GM23248 (cell line): ENCODE data around the gene DLG2. TPM values are rescaled to one million over a fixed set of nuclear protein-coding genes. Genes with fewer than 3 reads are reported as not detected.
"Not testable (repeated sequence)": the region's sequence is repeated elsewhere in the genome, so short reads cannot be mapped to it uniquely, and the experiment has no call there.

Experiments used
- DNase-seq: peaks from one replicate; pipeline ENCODE4 v3.0.0-alpha.2; 2015
- H2AFZ ChIP-seq: fragments of 200-600 bp; sonication (generic); 2 replicates; pipeline ENCODE4 v1.6.1; 2016; ENCODE audit warnings: antibody characterized with exemption
- H3F3A ChIP-seq: fragments of 200-600 bp; sonication (generic); 2 replicates; pipeline ENCODE4 v1.6.1; 2016; ENCODE audit warnings: mild to moderate bottlenecking, antibody characterized with exemption, mixed run types; ENCODE audit not compliant: insufficient read depth
- H3K27ac ChIP-seq: fragments of 200-600 bp; sonication (generic); 2 replicates; pipeline ENCODE4 v1.5.1; 2016; ENCODE audit warnings: mild to moderate bottlenecking
- H3K27me3 ChIP-seq: fragments of 200-600 bp; sonication (generic); replicated peaks from 2 replicates; pipeline ENCODE4 v1.6.1; 2016; ENCODE audit warnings: mild to moderate bottlenecking; ENCODE audit not compliant: insufficient read depth
- H3K36me3 ChIP-seq: fragments of 200-600 bp; sonication (generic); 2 replicates; pipeline ENCODE4 v1.6.1; 2016; ENCODE audit warnings: low read depth, mild to moderate bottlenecking
- H3K4me1 ChIP-seq: fragments of 200-600 bp; sonication (generic); 2 replicates; pipeline ENCODE4 v1.6.1; 2016; ENCODE audit warnings: mild to moderate bottlenecking; ENCODE audit not compliant: insufficient read depth
- H3K4me2 ChIP-seq: fragments of 200-600 bp; sonication (generic); one replicate; pipeline ENCODE4 v1.6.1; 2016; ENCODE audit warnings: mild to moderate bottlenecking; ENCODE audit not compliant: unreplicated experiment
- H3K4me3 ChIP-seq: fragments of 200-600 bp; sonication (generic); 2 replicates; pipeline ENCODE4 v1.5.1; 2016; ENCODE audit warnings: mild to moderate bottlenecking
- H3K79me2 ChIP-seq: fragments of 200-600 bp; sonication (generic); 2 replicates; pipeline ENCODE4 v1.6.1; 2016; ENCODE audit warnings: mild to moderate bottlenecking; ENCODE audit not compliant: insufficient read depth
- H3K9ac ChIP-seq: fragments of 200-600 bp; sonication (generic); 2 replicates; pipeline ENCODE4 v1.6.1; 2016; ENCODE audit warnings: mild to moderate bottlenecking
- H3K9me2 ChIP-seq: fragments of 200-600 bp; sonication (generic); 2 replicates; pipeline ENCODE4 v1.6.1; 2016; ENCODE audit warnings: mixed run types, mild to moderate bottlenecking, moderate library complexity; ENCODE audit not compliant: insufficient read depth
- H3K9me3 ChIP-seq: fragments of 200-600 bp; sonication (generic); one replicate; pipeline ENCODE4 v1.6.1; 2017; ENCODE audit warnings: low read depth
- H4K20me1 ChIP-seq: fragments of 200-600 bp; sonication (generic); 2 replicates; pipeline ENCODE4 v1.6.0; 2016; ENCODE audit not compliant: insufficient read depth
- EZH2 ChIP-seq: fragments of 200-600 bp; sonication (generic); IDR thresholded peaks from 2 replicates; pipeline ENCODE4 v1.6.1; 2018; ENCODE audit warnings: antibody characterized with exemption, mild to moderate bottlenecking; ENCODE audit not compliant: insufficient read depth, poor library complexity, severe bottlenecking
- EZH2phosphoT487 ChIP-seq: fragments of 200-600 bp; sonication (generic); IDR thresholded peaks from 2 replicates; pipeline ENCODE4 v1.6.1; 2018; ENCODE audit warnings: antibody characterized with exemption, moderate library complexity, mild to moderate bottlenecking, low read depth; ENCODE audit not compliant: insufficient read depth
- WGBS, 2 experiments: methylation state at CpG; one replicate each; pipeline ENCODE4 v1.1.6; 2015 to 2017; ENCODE audit warnings: low lambda C conversion rate in 2 of 2, low coverage in 1 of 2; ENCODE audit errors: missing lambda C conversion rate in 2 of 2; 5-methylcytosine and 5-hydroxymethylcytosine counted together
- in situ Hi-C: fragments of 300-500 bp; cut with MboI; formaldehyde crosslinking; loops from 2 replicates; pipeline ENCODE4 v1.15.0; 2020
- polyA plus RNA-seq: library from polyadenylated mRNA; unstranded; fragments of >200 nt; fragmentation: Nextera tagmentation; extraction: Ambion mirVana; gene quantifications from 2 replicates; pipeline ENCODE4 v1.2.1, GENCODE V29; 2016
- total RNA-seq: library from RNA; depleted of rRNA; stranded (reverse); fragments of >200 nt; shearing (Covaris generic); gene quantifications from 2 replicates; pipeline ENCODE4 v1.2.3, GENCODE V29; 2014

DLG2 gene
- total and polyA plus RNA-seq, 2 experiments from 2014 or later = 1.1 to 1.7 TPM

- Histone ChIP-seq H3K27me3 (no peaks in the 10 kb centered on the region), H3K9ac (no peak overlapping the region), H2AFZ (no peak overlapping the region), H3K36me3 (no peaks in the 10 kb centered on the region), H4K20me1 (no peaks in the 10 kb centered on the region), H3K27ac (no peak overlapping the region), H3K4me2 (no peak overlapping the region), H3F3A (no peaks in the 10 kb centered on the region), H3K9me3 (no peaks in the 10 kb centered on the region), H3K79me2 (no peaks in the 10 kb centered on the region), H3K4me3 (no peak overlapping the region), H3K4me1 (no peaks in the 10 kb centered on the region), H3K9me2 (no peaks in the 10 kb centered on the region)
- DNase-seq = no peak
- TF ChIP-seq EZH2 = no peak
- no peak for TF ChIP-seq EZH2phosphoT487
- in situ Hi-C loops = no loop called here
Observed at GRCh38 chr11:85348945-85349344, 278.2 kb downstream of the DLG2 start.

GRCh38 chr11:85347291-85347690 lies 279.9 kb downstream of the DLG2 start:
- H3K27ac ChIP-seq = no peak overlapping the region
- no peaks in the 10 kb centered on the region for H3F3A ChIP-seq
- no peaks in the 10 kb centered on the region for H3K4me1 ChIP-seq
- no peaks in the 10 kb centered on the region for H3K36me3 ChIP-seq
- no peak overlapping the region for H3K9ac ChIP-seq
- H3K4me3 ChIP-seq = no peak overlapping the region
- no peaks in the 10 kb centered on the region for H3K27me3 ChIP-seq
- 12 to 33% methylated on average over 1 of the region's 1 CpG for WGBS, 2 experiments
- H3K79me2 ChIP-seq = no peaks in the 10 kb centered on the region
- no peaks in the 10 kb centered on the region for H4K20me1 ChIP-seq
- DNase-seq = no peak
- in situ Hi-C loops = no loop called here
- H3K9me2 ChIP-seq = no peaks in the 10 kb centered on the region
- TF ChIP-seq EZH2 (no peak), EZH2phosphoT487 (no peak)
- no peaks in the 10 kb centered on the region for H3K9me3 ChIP-seq
- no peak overlapping the region for H3K4me2 ChIP-seq
- H2AFZ ChIP-seq = no peak overlapping the region

GRCh38 chr11:85346484-85346883 lies 280.7 kb downstream of the DLG2 start:
- H3K4me3 ChIP-seq = no peak overlapping the region
- H3K9me3 ChIP-seq = no peaks in the 10 kb centered on the region
- H3F3A ChIP-seq = no peaks in the 10 kb centered on the region
- H3K27me3 ChIP-seq = no peaks in the 10 kb centered on the region
- 55 to 58% methylated on average over 6 of the region's 6 CpGs for WGBS, 2 experiments
- no peaks in the 10 kb centered on the region for H4K20me1 ChIP-seq
- H3K36me3 ChIP-seq = no peaks in the 10 kb centered on the region
- no peak overlapping the region for H3K4me2 ChIP-seq
- in situ Hi-C loops = no loop called here
- H3K27ac ChIP-seq = no peak overlapping the region
- no peaks in the 10 kb centered on the region for H3K79me2 ChIP-seq
- no peak for TF ChIP-seq EZH2
- TF ChIP-seq EZH2phosphoT487 = no peak
- H3K9me2 ChIP-seq = no peaks in the 10 kb centered on the region
- no peak for DNase-seq
- H3K9ac ChIP-seq = no peak overlapping the region
- no peak overlapping the region for H2AFZ ChIP-seq
- H3K4me1 ChIP-seq = no peaks in the 10 kb centered on the region

- DNase-seq, H3K36me3 ChIP-seq, H3K4me2 ChIP-seq, in situ Hi-C loops, H3K27ac ChIP-seq, H2AFZ ChIP-seq, H3K4me3 ChIP-seq, H3K79me2 ChIP-seq, H4K20me1 ChIP-seq, H3K4me1 ChIP-seq, H3K27me3 ChIP-seq, H3F3A ChIP-seq, H3K9me3 ChIP-seq, H3K9ac ChIP-seq, H3K9me2 ChIP-seq: not testable (repeated sequence)
- 45 to 73% methylated on average over 2 to 3 of the region's 3 CpGs for WGBS, 2 experiments
Observed at GRCh38 chr11:85340846-85341245, 286.3 kb downstream of the DLG2 start.

GRCh38 chr11:85318573-85318972 lies 308.6 kb downstream of the DLG2 start:
- no peak for TF ChIP-seq EZH2phosphoT487
- no peak for TF ChIP-seq EZH2
- no peak for DNase-seq
- Histone ChIP-seq H3K4me3 (no peak overlapping the region), H3K9ac (no peak overlapping the region), H2AFZ (no peak overlapping the region), H3K27me3 (no peaks in the 10 kb centered on the region), H3K9me2 (no peaks in the 10 kb centered on the region), H3K4me2 (no peak overlapping the region), H4K20me1 (no peaks in the 10 kb centered on the region), H3K27ac (no peak overlapping the region), H3K4me1 (no peaks in the 10 kb centered on the region), H3F3A (no peaks in the 10 kb centered on the region), H3K36me3 (no peaks in the 10 kb centered on the region), H3K9me3 (no peaks in the 10 kb centered on the region), H3K79me2 (no peaks in the 10 kb centered on the region)
- in situ Hi-C loops = no loop called here
- 71 to 73% methylated on average over 1 of the region's 1 CpG for WGBS, 2 experiments
